WTC11 (cell line): ENCODE measurements around the gene ANO7. TPM values are rescaled to one million over a fixed set of nuclear protein-coding genes. Genes with fewer than 3 reads are reported as not detected.

Experiments
- ATAC-seq: fragments of 200-7000 bp; cut with Tn5 transposase; 2 replicates; pipeline ENCODE4 v1.10.0; 2021; ENCODE audit warnings: mild to moderate bottlenecking, moderate library complexity
- CTCF ChIA-PET: fragments of 300-600 bp; sonication (Branson Sonifier 250); formaldehyde crosslinking; loops from one replicate; lab custom pipeline; 2021; ENCODE audit warnings: antibody characterized with exemption; lab: Charles Lee
- POLR2A ChIA-PET: fragments of 350-600 bp; sonication (Branson Sonifier 250); formaldehyde crosslinking; loops from one replicate; lab custom pipeline; 2021; ENCODE audit warnings: antibody characterized with exemption; lab: Charles Lee
- DNase-seq: peaks from one replicate; pipeline ENCODE4 v3.0.0; 2021; ENCODE audit warnings: low spot score
- H3K27ac Mint-ChIP-seq: 2 replicates; pipeline ENCODE4 v1.8.0; 2021; ENCODE audit warnings: mixed read lengths
- H3K27me3 Mint-ChIP-seq: 2 replicates; pipeline ENCODE4 v1.8.0; 2021; ENCODE audit warnings: low read depth, mild to moderate bottlenecking, moderate library complexity, mixed read lengths
- H3K36me3 Mint-ChIP-seq: 2 replicates; pipeline ENCODE4 v1.8.0; 2021; ENCODE audit warnings: mixed read lengths
- H3K4me1 Mint-ChIP-seq: 2 replicates; pipeline ENCODE4 v1.8.0; 2022; ENCODE audit warnings: mixed read lengths
- H3K4me3 Mint-ChIP-seq: 2 replicates; pipeline ENCODE4 v1.8.0; 2021; ENCODE audit warnings: mild to moderate bottlenecking, moderate library complexity, mixed read lengths
- H3K9me3 Mint-ChIP-seq: 2 replicates; pipeline ENCODE4 v1.8.0; 2021; ENCODE audit warnings: mixed read lengths
- AR ChIP-seq: fragments of 250-450 bp; sonication (Bioruptor Pico); IDR thresholded peaks from 2 replicates; pipeline ENCODE4 v1.9.0; 2021; ENCODE audit warnings: mild to moderate bottlenecking
- ATF6 ChIP-seq: sonication (generic); formaldehyde crosslinking; IDR thresholded peaks from 2 replicates; pipeline ENCODE4 v1.8.1; 2023; ENCODE audit warnings: mild to moderate bottlenecking, missing genetic modification reagents
- CREM ChIP-seq: sonication (generic); formaldehyde crosslinking; IDR thresholded peaks from 2 replicates; pipeline ENCODE4 v1.8.1; 2022; ENCODE audit warnings: mild to moderate bottlenecking, missing genetic modification reagents, moderate library complexity
- FOXP1 ChIP-seq: sonication (generic); formaldehyde crosslinking; IDR thresholded peaks from 2 replicates; pipeline ENCODE4 v1.8.0; 2022; ENCODE audit warnings: missing genetic modification reagents, mild to moderate bottlenecking, moderate library complexity, borderline replicate concordance
- FOXP4 ChIP-seq: sonication (generic); formaldehyde crosslinking; IDR thresholded peaks from 2 replicates; pipeline ENCODE4 v1.8.0; 2022; ENCODE audit warnings: mild to moderate bottlenecking, missing genetic modification reagents
- GRHL2 ChIP-seq: fragments of 250-450 bp; sonication (Bioruptor Pico); IDR thresholded peaks from 2 replicates; pipeline ENCODE4 v1.8.0; 2022; ENCODE audit warnings: mild to moderate bottlenecking, moderate library complexity; ENCODE audit not compliant: insufficient replicate concordance, severe bottlenecking
- IRF2 ChIP-seq: sonication (generic); formaldehyde crosslinking; IDR thresholded peaks from 2 replicates; pipeline ENCODE4 v1.8.0; 2022; ENCODE audit warnings: low read depth, missing genetic modification reagents, borderline replicate concordance
- JAZF1 ChIP-seq: fragments of 250-450 bp; sonication (Bioruptor Pico); IDR thresholded peaks from 2 replicates; pipeline ENCODE4 v1.9.0; 2021; ENCODE audit warnings: moderate library complexity, mild to moderate bottlenecking, inconsistent platforms
- KAT7 ChIP-seq: sonication (generic); formaldehyde crosslinking; IDR thresholded peaks from 2 replicates; pipeline ENCODE4 v1.8.1; 2023; ENCODE audit warnings: missing genetic modification reagents, mild to moderate bottlenecking, borderline replicate concordance
- MYBL2 ChIP-seq: sonication (generic); formaldehyde crosslinking; IDR thresholded peaks from 2 replicates; pipeline ENCODE4 v1.8.1; 2023; ENCODE audit warnings: mild to moderate bottlenecking, moderate library complexity, missing genetic modification reagents
- NFE2L1 ChIP-seq: sonication (generic); formaldehyde crosslinking; IDR thresholded peaks from 2 replicates; pipeline ENCODE4 v1.8.1; 2023; ENCODE audit warnings: missing genetic modification reagents
- NFYB ChIP-seq: sonication (generic); formaldehyde crosslinking; conservative IDR thresholded peaks from 2 replicates; pipeline ENCODE4 v1.8.0; 2022; ENCODE audit warnings: low read depth, missing genetic modification reagents
- NR3C1 ChIP-seq: sonication (generic); formaldehyde crosslinking; conservative IDR thresholded peaks from 2 replicates; pipeline ENCODE4 v1.8.1; 2023; ENCODE audit warnings: low read depth, mild to moderate bottlenecking, missing genetic modification reagents
- PREB ChIP-seq: sonication (generic); formaldehyde crosslinking; IDR thresholded peaks from 2 replicates; pipeline ENCODE4 v1.8.1; 2022; ENCODE audit warnings: mild to moderate bottlenecking, missing genetic modification reagents, moderate library complexity, borderline replicate concordance
- PRRX2 ChIP-seq: fragments of 250-450 bp; sonication (Bioruptor Pico); IDR thresholded peaks from 2 replicates; pipeline ENCODE4 v1.8.0; 2021; ENCODE audit warnings: mild to moderate bottlenecking
- SOX15 ChIP-seq: fragments of 250-450 bp; sonication (Bioruptor Pico); IDR thresholded peaks from 2 replicates; pipeline ENCODE4 v1.9.0; 2021; ENCODE audit warnings: mild to moderate bottlenecking
- SP1 ChIP-seq: sonication (generic); formaldehyde crosslinking; conservative IDR thresholded peaks from 2 replicates; pipeline ENCODE4 v1.8.1; 2022; ENCODE audit warnings: missing genetic modification reagents
- TEAD4 ChIP-seq: sonication (generic); formaldehyde crosslinking; IDR thresholded peaks from 2 replicates; pipeline ENCODE4 v1.8.0; 2022; ENCODE audit warnings: mild to moderate bottlenecking, missing genetic modification reagents
- ZBTB21 ChIP-seq: sonication (generic); formaldehyde crosslinking; IDR thresholded peaks from 2 replicates; pipeline ENCODE4 v1.8.1; 2023; ENCODE audit warnings: mild to moderate bottlenecking, missing genetic modification reagents, borderline replicate concordance
- ZNF121 ChIP-seq: sonication (generic); formaldehyde crosslinking; IDR thresholded peaks from 2 replicates; pipeline ENCODE4 v1.8.0; 2023; ENCODE audit warnings: missing genetic modification reagents
- ZNF138 ChIP-seq: sonication (generic); formaldehyde crosslinking; conservative IDR thresholded peaks from 2 replicates; pipeline ENCODE4 v1.8.1; 2022; ENCODE audit warnings: mild to moderate bottlenecking, moderate library complexity, missing genetic modification reagents
- ZNF219 ChIP-seq: sonication (generic); formaldehyde crosslinking; IDR thresholded peaks from 2 replicates; pipeline ENCODE4 v1.8.0; 2023; ENCODE audit warnings: missing genetic modification reagents, mild to moderate bottlenecking, borderline replicate concordance
- ZNF281 ChIP-seq: sonication (generic); formaldehyde crosslinking; IDR thresholded peaks from 2 replicates; pipeline ENCODE4 v1.8.0; 2023; ENCODE audit warnings: mild to moderate bottlenecking, missing genetic modification reagents
- ZNF396 ChIP-seq: fragments of 250-450 bp; sonication (Bioruptor Pico); IDR thresholded peaks from 2 replicates; pipeline ENCODE4 v1.8.0; 2021; ENCODE audit warnings: mild to moderate bottlenecking, moderate library complexity, borderline replicate concordance
- ZNF671 ChIP-seq: fragments of 250-450 bp; sonication (Bioruptor Pico); IDR thresholded peaks from 2 replicates; pipeline ENCODE4 v1.8.0; 2021; ENCODE audit warnings: mild to moderate bottlenecking
- total RNA-seq: library from RNA; stranded (reverse); gene quantifications from 3 replicates; pipeline ENCODE4 v1.2.3, GENCODE V29; 2021

Gene ANO7
- total RNA-seq, 1 experiment from 2014 or later: 8.0 TPM

- Mint-ChIP-seq H3K4me3 (no peak overlapping the region), H3K27ac (no peak overlapping the region), H3K27me3 (no peaks in the 10 kb centered on the region), H3K4me1 (no peaks in the 10 kb centered on the region), H3K9me3 (no peaks in the 10 kb centered on the region), H3K36me3 (peaks cover 90% of the 10 kb centered on the region)
- TF ChIP-seq CREM: no peak
- no peak for TF ChIP-seq GRHL2 (CRISPR knock-in tag)
- no peak for TF ChIP-seq FOXP4
- no peak for TF ChIP-seq IRF2 (CRISPR knock-in tag)
- TF ChIP-seq AR (CRISPR knock-in tag): no peak
- TF ChIP-seq KAT7 (CRISPR knock-in tag): no peak
- DNase-seq (no peak), ATAC-seq (no peak)
- ChIA-PET POLR2A (no interaction called here), CTCF (no interaction called here)
These were observed 61.2 kb downstream of the ANO7 start for GRCh38 chr2:241249654-241250053.

GRCh38 chr2:241252778-241253475 is 64.5 kb downstream of the ANO7 start:
- H3K27me3 Mint-ChIP-seq: no peaks in the 10 kb centered on the region
- no peaks in the 10 kb centered on the region for H3K4me1 Mint-ChIP-seq
- H3K36me3 Mint-ChIP-seq: peaks cover 92% of the 10 kb centered on the region
- no peak overlapping the region for H3K27ac Mint-ChIP-seq
- H3K4me3 Mint-ChIP-seq: no peak overlapping the region
- no peak for DNase-seq
- ChIA-PET CTCF (no interaction called here), POLR2A (no interaction called here)
- H3K9me3 Mint-ChIP-seq: no peaks in the 10 kb centered on the region
- TF ChIP-seq SOX15 (no peak), MYBL2 (CRISPR knock-in tag) (no peak), ATF6 (CRISPR knock-in tag) (no peak), NR3C1 (no peak), TEAD4 (CRISPR knock-in tag) (no peak), ZNF121 (CRISPR knock-in tag) (no peak), NFE2L1 (CRISPR knock-in tag) (no peak), ZBTB21 (CRISPR knock-in tag) (no peak), PRRX2 (CRISPR knock-in tag) (no peak), ZNF281 (no peak), PREB (no peak), JAZF1 (no peak), ZNF138 (CRISPR knock-in tag) (no peak), KAT7 (CRISPR knock-in tag) (no peak), ZNF219 (CRISPR knock-in tag) (no peak), SP1 (CRISPR knock-in tag) (no peak), FOXP1 (CRISPR knock-in tag) (no peak), ZNF671 (no peak), ZNF396 (CRISPR knock-in tag) (no peak), NFYB (CRISPR knock-in tag) (no peak)
- no peak for ATAC-seq
